Stimulated activated CD4-positive, alpha-beta T cell treated with anti-CD3 and anti-CD28 coated beads, Interleukin-12 subunit alpha, Interleukin-12 subunit beta, amount 100 ng/mL, for 4 hours (primary cell): ENCODE results near the gene PRKG1.

ENCODE experiments used
- DNase-seq: peaks from one replicate; pipeline ENCODE4 v3.0.0-alpha.2; 2020

The PRKG1 gene

GRCh38 chr10:52256832-52257691 is 1182.8 kb downstream of the PRKG1 start:
- no peak for DNase-seq

GRCh38 chr10:52257692-52258075 is 1183.4 kb downstream of the PRKG1 start:
- DNase-seq, result no peak

- DNase-seq, result no peak
Measured at GRCh38 chr10:52258799-52259425, 1184.6 kb downstream of the PRKG1 start.

- no peak for DNase-seq
Measured at GRCh38 chr10:52259426-52259812, 1185.1 kb downstream of the PRKG1 start.

GRCh38 chr10:52261362-52261761 is 1187.1 kb downstream of the PRKG1 start:
- no peak for DNase-seq

- DNase-seq, result no peak
Measured at GRCh38 chr10:52265131-52265926, 1191.0 kb downstream of the PRKG1 start.

- no peak for DNase-seq
Measured at GRCh38 chr10:52266858-52267257, 1192.6 kb downstream of the PRKG1 start.

- no peak for DNase-seq
Measured at GRCh38 chr10:52268790-52269189, 1194.5 kb downstream of the PRKG1 start.

- no peak for DNase-seq
Measured at GRCh38 chr10:52269233-52269632, 1194.9 kb downstream of the PRKG1 start.

- DNase-seq, result no peak
Measured at GRCh38 chr10:52276163-52276562, 1201.9 kb downstream of the PRKG1 start.

GRCh38 chr10:52276986-52277385 is 1202.7 kb downstream of the PRKG1 start:
- no peak for DNase-seq

- no peak for DNase-seq
Measured at GRCh38 chr10:52279546-52279945, 1205.3 kb downstream of the PRKG1 start.

GRCh38 chr10:52280051-52280450 is 1205.8 kb downstream of the PRKG1 start:
- no peak for DNase-seq

GRCh38 chr10:52283174-52283573 is 1208.9 kb downstream of the PRKG1 start:
- DNase-seq, result no peak

GRCh38 chr10:52284416-52285013 is 1210.2 kb downstream of the PRKG1 start:
- DNase-seq, result no peak

GRCh38 chr10:52287866-52288265 is 1213.6 kb downstream of the PRKG1 start:
- DNase-seq, result no peak

GRCh38 chr10:52297747-52298146 is 1223.5 kb downstream of the PRKG1 start:
- DNase-seq, result no peak

- DNase-seq, result no peak
Measured at GRCh38 chr10:52300599-52301277, 1226.5 kb downstream of the PRKG1 start.

GRCh38 chr10:52308251-52309031 is 1234.2 kb downstream of the PRKG1 start:
- no peak for DNase-seq

- DNase-seq, result no peak
Measured at GRCh38 chr10:52312942-52313255, 1238.6 kb downstream of the PRKG1 start.

- no peak for DNase-seq
Measured at GRCh38 chr10:52313256-52313932, 1239.1 kb downstream of the PRKG1 start.
